Measurements from ENCODE around the gene KCNH8.
A peak's percentile ranks its signal among the peaks of the same experiment; 100 is the strongest.
"Not testable (repeated sequence)": the region's sequence is repeated elsewhere in the genome, so short reads cannot be mapped to it uniquely, and the experiment has no call there.

The KCNH8 gene

GRCh38 chr3:19147905-19148767, at the start of gene KCNH8:
Gene KCNH8 (plus strand): TSS chr3:19148510. CDS start chr3:19148720, 210 bp downstream.
- peak; percentile 12 for DNase-seq

GRCh38 chr3:19102654-19103290, 45.5 kb upstream of the KCNH8 start:
- not testable (repeated sequence) for DNase-seq

- DNase-seq, result no peak
Observed at GRCh38 chr3:19103510-19103909, 44.8 kb upstream of the KCNH8 start.

GRCh38 chr3:19104459-19104858, 43.9 kb upstream of the KCNH8 start:
- DNase-seq, result no peak

- DNase-seq, result no peak
Observed at GRCh38 chr3:19105826-19106225, 42.5 kb upstream of the KCNH8 start.

- no peak for DNase-seq
Observed at GRCh38 chr3:19106307-19106706, 42.0 kb upstream of the KCNH8 start.

GRCh38 chr3:19107719-19108118, 40.6 kb upstream of the KCNH8 start:
- no peak for DNase-seq

- no peak for DNase-seq
Observed at GRCh38 chr3:19110335-19110895, 37.9 kb upstream of the KCNH8 start.

GRCh38 chr3:19114461-19114860, 33.8 kb upstream of the KCNH8 start:
- DNase-seq, result no peak

- no peak for DNase-seq
Observed at GRCh38 chr3:19116239-19116638, 32.1 kb upstream of the KCNH8 start.

GRCh38 chr3:19124752-19125151, 23.6 kb upstream of the KCNH8 start:
- no peak for DNase-seq

GRCh38 chr3:19139863-19140262, 8.4 kb upstream of the KCNH8 start:
- DNase-seq, result no peak

- DNase-seq, result peak; percentile 64
Observed at GRCh38 chr3:19146685-19147650, 1.3 kb upstream of the KCNH8 start.

GRCh38 chr3:19148768-19149091, 420 bp downstream of the KCNH8 start:
- no peak for DNase-seq

- DNase-seq, result peak; percentile 22
Observed at GRCh38 chr3:19149368-19149767, 1.1 kb downstream of the KCNH8 start.

GRCh38 chr3:19151171-19151570, 2.9 kb downstream of the KCNH8 start:
- no peak for DNase-seq

GRCh38 chr3:19154693-19155250, 6.5 kb downstream of the KCNH8 start:
- no peak for DNase-seq

GRCh38 chr3:19155375-19155774, 7.1 kb downstream of the KCNH8 start:
- DNase-seq, result no peak

- DNase-seq, result no peak
Observed at GRCh38 chr3:19159966-19160635, 11.8 kb downstream of the KCNH8 start.

GRCh38 chr3:19165654-19166053, 17.3 kb downstream of the KCNH8 start:
- no peak for DNase-seq

- DNase-seq, result no peak
Observed at GRCh38 chr3:19171794-19172193, 23.5 kb downstream of the KCNH8 start.

GRCh38 chr3:19173945-19174344, 25.6 kb downstream of the KCNH8 start:
- no peak for DNase-seq
